Stimulated activated CD8-positive, alpha-beta memory T cell treated with anti-CD3 and anti-CD28 coated beads, Interleukin-7, amount 100 ng/mL, for 1 hour (primary cell): ENCODE measurements around the gene MRTFA.
"Not testable (repeated sequence)": the region's sequence is repeated elsewhere in the genome, so short reads cannot be mapped to it uniquely, and the experiment has no call there.

ENCODE experiments used
- DNase-seq, 2 donors: peaks; one replicate each; pipeline ENCODE4 v3.0.0-alpha.2; 2020; ENCODE audit warnings: low read depth in 2 of 2

The MRTFA gene

GRCh38 chr22:40636380-40637182, at the start of gene MRTFA:
MRTFA (minus strand) TSS chr22:40636719.
- peak; percentile 99 for DNase-seq

- DNase-seq: no peak
These were observed 48.9 kb upstream of the MRTFA start for GRCh38 chr22:40685406-40685805.

GRCh38 chr22:40684728-40685127, 48.2 kb upstream of the MRTFA start:
- DNase-seq: no peak

- no peak for DNase-seq
These were observed 44.9 kb upstream of the MRTFA start for GRCh38 chr22:40681451-40681850.

- no peak for DNase-seq
These were observed 44.3 kb upstream of the MRTFA start for GRCh38 chr22:40680819-40681183.

- DNase-seq: no peak
These were observed 43.7 kb upstream of the MRTFA start for GRCh38 chr22:40679964-40680818.

GRCh38 chr22:40679249-40679963, 42.9 kb upstream of the MRTFA start, which contains the start of gene MCHR1:
MCHR1 (plus strand) TSS chr22:40679484; CDS start chr22:40679653, 169 bp downstream.
- no peak for DNase-seq

- no peak for DNase-seq
These were observed 42.2 kb upstream of the MRTFA start for GRCh38 chr22:40678493-40679248.

GRCh38 chr22:40676644-40677043, 40.1 kb upstream of the MRTFA start:
- no peak for DNase-seq

- not testable (repeated sequence) for DNase-seq
These were observed 39.6 kb upstream of the MRTFA start for GRCh38 chr22:40676166-40676565.

GRCh38 chr22:40674274-40674673, 37.8 kb upstream of the MRTFA start:
- DNase-seq: no peak

- no peak for DNase-seq
These were observed 36.5 kb upstream of the MRTFA start for GRCh38 chr22:40673017-40673416.

GRCh38 chr22:40671796-40672360, 35.4 kb upstream of the MRTFA start:
- DNase-seq: no peak

- no peak for DNase-seq
These were observed 34.9 kb upstream of the MRTFA start for GRCh38 chr22:40671369-40671768.

- no peak for DNase-seq
These were observed 33.5 kb upstream of the MRTFA start for GRCh38 chr22:40670058-40670457.

- DNase-seq: no peak
These were observed 32.3 kb upstream of the MRTFA start for GRCh38 chr22:40668611-40669411.

GRCh38 chr22:40666151-40666848, 29.8 kb upstream of the MRTFA start:
- no peak for DNase-seq

- no peak for DNase-seq
These were observed 28.8 kb upstream of the MRTFA start for GRCh38 chr22:40665312-40665711.

GRCh38 chr22:40661671-40662070, 25.2 kb upstream of the MRTFA start:
- DNase-seq: no peak

- DNase-seq: no peak
These were observed 24.2 kb upstream of the MRTFA start for GRCh38 chr22:40660730-40661129.
